Suppressor macrophage treated with lipopolysaccharide for 1 hour (primary cell): ENCODE results near the gene NAA60.
A peak's percentile ranks its signal among the peaks of the same experiment; 100 is the strongest.
"Not testable (repeated sequence)": the region's sequence is repeated elsewhere in the genome, so short reads cannot be mapped to it uniquely, and the experiment has no call there.

Experiments used
- DNase-seq, 3 donors: peaks; one replicate each; pipeline ENCODE4 v3.0.0-alpha.2; 2020 to 2022

Gene NAA60

DNA sequence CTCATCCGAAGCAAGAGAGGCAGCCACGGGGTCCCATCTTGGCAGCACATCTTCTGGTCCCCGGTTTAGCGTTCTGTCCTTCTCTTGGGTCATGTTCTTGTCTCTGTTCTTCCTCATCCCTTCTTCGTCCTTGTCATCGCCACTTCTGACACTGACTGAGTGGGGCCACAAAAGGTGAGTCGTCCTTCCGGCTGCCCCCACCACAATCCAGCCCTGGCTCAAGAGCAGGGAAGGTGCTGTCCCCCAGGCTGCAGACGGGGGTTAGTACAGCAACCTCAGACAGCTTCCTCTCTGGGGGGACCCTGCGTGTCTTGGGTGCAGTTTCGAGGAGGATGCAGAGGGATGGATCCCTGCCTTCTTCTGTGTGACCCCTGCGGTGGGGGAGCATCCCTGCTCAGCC, 21.8 kb downstream of the NAA60 start:
- no peak for DNase-seq

DNA sequence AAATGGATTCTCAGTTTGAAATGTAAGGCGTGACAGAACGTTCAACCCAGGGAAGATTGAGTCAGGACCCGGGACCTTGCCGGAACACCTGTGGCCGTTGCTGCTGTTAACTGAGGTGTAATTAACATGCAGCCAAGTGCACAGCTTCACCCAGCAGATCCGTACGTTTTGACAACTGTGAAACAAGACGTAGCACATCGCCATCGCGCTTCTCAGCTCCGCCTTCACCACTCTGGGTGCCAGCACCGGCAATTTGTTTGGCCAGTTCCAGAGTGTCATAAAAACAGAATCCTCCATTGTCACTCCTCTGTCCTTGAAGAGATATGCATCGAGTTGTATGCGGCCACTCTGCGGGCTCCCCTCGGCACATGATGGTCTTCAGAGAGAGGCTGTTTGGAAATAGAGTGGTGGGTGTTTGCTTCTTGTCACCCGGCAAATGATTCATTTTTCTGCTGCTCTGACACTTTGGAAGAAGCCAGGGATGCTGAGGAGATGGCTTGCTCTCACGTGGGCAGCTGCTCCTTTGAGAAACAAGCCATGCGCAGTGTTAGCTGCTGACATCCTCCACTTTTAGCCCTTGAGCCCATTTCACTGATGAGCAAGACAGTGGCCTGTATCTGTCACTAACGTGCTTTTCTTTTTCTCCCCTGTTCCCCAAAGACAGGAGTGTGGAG, 22.6 kb downstream of the NAA60 start:
- no peak for DNase-seq

DNA sequence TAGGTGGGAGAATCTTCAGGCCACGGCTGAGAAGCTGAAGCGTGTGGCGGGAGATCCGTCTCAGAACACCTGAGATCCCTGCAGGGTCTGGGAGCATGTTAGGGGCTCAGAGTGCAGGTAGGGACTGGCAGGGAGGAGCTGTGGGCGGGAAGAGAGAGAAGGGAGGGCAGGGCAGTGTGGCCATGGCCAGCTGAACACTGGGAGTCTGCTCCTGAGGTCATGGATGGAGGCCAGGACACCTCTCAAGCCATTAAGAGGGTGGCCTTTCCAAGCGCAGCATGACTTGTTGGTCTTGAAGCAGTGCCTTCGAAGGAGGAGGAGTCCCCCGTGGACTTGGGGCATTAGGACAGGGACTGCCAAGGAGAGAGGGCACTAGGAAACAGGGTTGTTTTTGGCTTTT, 23.7 kb downstream of the NAA60 start:
- DNase-seq = no peak

DNA sequence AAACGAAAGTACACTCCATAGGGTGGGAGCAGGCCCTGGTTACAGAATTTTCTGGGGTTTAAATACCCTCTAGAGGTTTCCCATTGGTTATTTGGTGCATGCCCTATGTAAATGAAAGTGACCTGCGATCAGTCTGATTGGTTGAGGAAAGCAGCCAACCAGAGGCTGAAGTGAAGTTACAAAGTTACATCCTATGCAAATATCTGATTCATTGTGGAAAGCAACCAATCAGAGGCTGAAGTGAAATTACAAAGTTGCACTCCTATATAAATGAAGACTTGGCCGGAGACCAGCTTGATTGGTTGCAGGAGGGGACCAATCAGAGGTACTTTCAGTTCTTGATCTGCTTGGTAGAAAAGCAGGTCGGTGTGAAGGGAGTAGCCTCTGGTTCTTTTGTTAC, 24.4 kb downstream of the NAA60 start:
- peak; percentile 13 to 60 (median 24) for DNase-seq

DNA sequence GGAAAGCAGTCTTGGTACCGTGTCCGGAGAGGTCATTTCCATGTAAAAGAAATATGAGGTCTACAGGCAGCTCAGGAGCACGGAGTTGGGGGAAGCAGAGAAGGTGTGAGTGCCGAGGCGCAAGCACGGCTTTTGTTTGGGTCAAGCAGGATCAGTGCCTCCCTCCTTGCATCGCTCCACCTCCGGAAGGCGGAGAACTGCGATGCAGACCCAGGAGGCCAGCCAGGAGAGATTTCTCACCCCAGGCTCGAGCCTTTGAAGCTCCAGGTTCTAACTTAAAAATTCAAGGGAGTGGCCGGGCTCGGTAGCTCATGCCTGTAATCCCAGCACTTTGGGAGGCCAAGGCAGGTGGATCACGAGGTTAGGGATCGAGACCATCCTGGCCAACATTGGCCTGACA, 25.0 kb downstream of the NAA60 start:
- no peak for DNase-seq

DNA sequence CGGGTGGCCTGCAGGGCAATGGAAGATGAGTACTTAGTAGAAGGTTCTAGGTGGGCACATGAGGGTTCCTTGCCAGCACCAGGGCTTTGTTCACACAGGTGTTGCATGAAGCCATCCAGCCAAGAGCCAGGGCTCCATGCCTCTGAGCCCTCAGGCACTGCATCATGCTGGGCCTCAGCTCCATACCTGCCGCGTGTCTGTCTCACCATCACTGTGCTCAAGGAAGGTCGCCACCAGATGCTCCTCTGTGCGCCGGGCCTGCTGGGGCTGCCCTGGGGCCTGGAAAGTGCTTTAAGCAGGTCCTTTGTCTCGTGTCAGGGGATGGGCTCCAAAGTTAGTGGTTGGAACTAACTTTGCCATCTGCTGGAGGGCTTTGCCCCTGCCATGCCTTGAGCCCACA, 26.3 kb downstream of the NAA60 start:
- no peak for DNase-seq

DNA sequence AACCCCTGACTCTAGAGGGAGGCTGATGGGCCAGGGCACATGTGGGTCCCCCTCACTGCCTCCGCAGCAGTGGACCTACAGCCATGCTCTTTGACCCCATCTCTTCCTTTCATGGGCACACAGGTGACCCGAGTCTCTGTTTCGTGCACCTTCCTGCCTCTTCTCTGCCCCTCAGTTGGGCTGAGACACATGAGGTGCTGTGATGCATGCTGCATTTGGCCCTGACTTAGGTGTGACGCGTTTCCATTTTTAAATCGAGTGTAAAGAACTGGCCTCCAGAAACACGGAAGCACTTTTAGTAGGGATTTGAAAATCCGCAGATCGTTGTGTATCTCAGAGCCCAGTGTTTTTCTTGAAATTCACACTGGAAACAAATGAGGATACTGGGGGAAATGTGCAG, 27.2 kb downstream of the NAA60 start:
- DNase-seq = no peak

DNA sequence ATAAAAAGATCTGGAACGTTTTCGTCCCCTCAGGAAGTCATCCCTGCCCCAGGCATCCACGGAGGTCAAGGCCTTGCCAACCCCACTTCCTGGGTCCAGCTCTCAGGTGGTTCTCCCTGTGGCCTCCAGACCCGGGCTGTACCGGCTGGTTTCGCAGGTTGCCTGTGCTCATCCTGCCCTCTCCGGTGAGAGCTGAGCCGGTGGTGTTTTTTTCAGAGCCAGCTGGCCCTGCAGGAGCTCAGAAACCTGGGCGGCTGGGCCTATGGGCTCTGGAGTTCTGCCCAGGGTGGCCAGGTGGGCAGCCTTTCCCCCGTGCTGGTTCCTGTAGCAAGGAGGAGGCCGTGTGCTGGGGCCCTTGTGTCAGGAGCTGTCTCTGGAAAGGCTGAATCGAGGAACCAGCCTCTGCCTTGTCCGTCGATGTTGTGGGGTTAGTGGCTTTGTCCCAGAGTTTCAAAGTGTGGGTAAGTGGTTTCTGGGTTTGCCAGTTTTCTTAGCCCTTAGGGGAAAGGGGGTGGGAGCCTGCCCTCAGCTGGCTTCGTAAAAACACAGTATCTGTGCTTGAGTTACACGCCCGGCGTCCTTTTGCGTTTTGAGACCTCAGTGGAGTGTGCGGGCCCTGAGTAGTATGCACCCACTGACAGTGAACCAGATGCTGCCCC, 28.2 kb downstream of the NAA60 start:
- DNase-seq = no peak

DNA sequence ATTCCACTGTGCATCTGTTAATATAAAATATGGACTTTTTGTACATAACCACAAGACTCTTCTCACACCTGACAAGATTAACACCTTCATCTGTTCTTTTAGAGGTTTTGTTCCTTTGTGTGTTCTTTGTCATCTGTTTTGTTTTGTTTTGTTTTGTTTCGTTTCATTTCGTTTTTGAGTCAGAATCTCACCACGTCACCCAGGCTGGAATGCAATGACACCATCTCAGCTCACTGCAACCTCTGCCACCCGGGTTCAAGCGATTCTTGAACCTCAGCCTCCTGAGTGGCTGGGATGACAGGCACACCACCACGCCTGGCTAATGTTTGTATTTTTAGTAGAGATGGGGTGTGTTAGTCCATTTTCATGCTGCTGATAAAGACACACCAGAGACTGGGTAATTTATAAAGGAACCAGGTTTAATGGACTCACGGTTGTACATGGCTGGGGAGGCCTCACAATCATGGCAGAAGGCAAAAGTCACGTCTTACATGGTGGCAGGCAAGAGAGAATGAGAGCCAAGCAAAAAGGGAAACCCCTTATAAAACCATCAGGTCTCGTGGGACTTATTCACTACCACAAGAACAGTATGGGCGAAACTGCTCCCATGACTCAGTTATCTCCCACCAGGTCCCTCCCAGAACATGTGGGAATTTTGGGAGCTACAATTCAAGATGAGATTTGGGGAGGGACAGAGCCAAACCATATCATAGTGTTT, 29.6 kb downstream of the NAA60 start:
- no peak for DNase-seq

DNA sequence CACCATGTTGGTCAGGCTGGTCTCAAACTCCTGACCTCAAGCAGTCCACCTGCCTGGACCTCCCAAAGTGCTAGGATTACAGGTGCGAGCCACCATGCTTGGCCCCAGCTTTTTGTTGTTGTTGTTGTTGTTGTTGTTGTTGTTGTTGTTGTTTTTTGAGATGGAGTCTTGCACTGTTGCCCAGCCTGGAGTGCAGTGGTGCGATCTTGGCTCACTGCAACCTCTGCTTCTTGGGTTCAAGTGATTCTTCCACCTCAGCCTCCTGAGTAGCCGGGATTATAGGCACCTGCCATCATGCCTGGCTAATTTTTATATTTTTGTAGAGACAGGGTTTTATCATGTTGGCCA, 30.1 kb downstream of the NAA60 start:
- DNase-seq = not testable (repeated sequence)

DNA sequence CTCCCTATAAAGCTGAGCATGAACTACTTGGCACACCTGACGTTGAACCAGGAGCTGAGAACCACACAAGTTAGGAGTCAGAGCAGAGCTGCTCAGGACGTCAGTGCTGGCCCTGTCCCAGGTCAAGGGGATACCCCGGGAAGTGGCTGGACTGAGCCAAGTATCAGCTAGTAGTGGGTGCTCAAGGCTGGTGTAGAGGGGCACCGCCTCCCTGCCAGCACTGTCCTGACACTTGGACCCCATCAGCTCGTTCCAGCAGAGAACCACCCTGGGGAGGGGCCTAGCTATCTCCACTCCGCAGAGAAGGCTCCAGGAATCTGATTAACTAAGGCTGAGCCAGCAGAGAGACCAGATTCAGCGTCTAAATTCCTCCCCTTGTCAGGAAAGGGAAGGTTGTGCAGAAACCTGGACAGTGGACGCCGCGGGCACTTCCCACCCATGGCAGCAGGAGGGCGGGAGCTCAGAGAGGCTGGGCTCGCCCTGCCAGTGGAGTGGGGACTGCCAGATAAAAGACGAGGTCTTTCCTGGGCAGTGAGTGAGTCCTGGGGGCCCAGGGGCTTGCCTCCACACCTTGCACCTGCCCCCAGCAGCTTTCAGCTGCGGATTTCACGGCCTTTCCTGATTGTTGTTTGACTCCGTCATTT, 30.8 kb downstream of the NAA60 start:
- DNase-seq = no peak

DNA sequence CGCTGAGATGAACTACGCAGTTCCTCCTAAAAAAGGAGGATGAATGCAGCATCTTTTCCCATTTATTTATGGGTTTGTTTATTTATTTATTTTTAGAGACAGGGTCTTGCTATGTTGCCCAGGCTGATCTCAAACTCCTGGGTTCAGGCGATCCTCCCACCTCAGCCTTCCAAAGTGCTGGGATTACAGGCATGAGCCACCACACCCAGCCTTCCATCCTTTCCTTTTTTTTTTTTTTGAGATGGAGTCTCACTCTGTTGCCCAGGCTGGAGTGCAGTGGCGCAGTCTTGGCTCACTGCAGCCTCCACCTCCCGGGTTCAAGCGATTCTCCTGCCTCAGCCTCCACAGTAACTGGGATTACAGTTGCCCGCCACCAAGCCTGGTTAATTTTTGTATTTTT, 31.4 kb downstream of the NAA60 start:
- not testable (repeated sequence) for DNase-seq

DNA sequence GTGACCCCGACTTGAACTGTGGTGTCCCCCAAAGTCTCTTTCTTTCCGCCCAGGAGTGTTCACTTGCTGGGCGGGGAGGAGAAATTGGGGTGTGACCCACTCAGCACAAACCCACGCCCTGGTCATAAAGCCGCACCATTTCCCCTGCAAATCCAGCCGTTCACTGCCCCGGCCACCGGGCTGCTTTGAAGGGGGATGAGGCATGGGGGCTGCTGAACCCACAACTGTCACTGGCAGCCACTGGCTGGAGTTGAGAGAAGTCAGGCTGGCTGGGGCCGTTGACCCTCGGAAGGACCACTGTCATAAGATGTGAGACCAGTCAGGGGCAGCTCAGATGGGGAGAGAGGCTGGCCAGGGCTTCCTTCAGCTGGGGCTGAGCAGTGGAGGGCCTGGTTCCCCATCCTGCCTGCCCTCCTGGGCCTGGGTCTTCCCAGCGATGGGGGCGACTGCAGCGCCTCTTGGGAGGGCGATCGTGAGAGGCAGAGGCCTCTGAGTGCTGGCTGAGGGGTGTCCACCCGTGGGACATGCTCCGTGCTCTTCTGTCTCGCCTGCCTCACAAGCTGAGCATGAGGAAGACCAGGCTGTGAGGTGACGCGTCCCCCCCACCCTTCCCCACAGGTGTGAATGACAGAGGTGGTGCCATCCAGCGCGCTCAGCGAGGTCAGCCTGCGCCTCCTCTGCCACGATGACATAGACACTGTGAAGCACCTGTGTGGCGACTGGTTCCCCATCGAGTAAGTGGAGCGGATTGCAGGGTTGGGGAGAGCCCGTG, 32.3 kb downstream of the NAA60 start:
- no peak for DNase-seq

DNA sequence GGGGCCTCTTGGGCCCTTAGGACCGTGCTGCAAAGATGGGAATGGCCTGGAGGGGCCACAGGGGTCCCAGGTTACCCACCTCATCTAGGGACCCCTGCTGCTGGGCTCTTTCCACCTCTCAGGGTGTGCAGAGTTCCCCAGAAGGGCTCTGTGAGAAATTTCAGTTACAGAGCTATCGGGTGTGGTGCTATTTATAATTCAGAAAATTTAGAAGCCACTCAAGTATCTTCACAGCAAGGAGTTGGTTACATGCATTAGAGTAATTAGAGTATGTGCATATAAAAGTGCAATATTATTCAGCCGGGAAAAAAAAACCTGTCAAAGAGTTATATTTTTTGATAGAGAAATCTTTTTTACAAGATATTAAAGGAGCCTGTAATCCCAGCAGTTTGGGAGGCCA, 32.9 kb downstream of the NAA60 start:
- no peak for DNase-seq

DNA sequence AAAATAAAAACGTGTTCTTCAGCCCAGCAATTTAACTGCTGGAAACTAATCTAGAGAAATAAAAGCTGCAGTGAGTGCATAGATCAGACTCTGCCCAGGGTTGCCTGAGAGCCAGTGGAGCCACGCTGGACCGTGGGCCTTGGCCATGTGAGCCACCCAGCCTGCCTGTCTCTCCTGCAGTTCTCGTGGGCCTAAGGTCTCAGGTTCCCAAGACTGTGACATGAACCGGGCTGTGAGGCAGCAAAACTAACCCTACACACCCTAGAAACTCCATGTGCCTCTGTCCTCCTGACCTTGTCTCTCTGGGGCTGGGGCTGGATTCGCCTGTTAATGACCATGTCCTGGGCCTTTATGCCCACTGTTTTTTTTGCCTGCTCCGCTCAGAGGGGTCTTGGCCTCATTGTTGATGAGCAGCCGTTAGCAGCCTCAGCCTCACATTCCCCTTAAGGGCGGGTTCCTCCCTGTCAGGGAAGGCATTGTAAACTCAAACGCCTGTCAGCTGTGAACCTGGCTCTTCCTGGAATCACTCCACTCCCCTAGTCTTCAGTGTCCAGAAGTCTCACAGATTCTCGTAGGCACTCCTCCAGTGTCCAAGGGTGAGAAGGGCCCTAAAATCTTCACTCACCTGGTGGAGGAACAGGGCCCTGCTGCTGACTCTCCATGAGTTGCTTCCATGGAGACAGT, 34.9 kb downstream of the NAA60 start:
- no peak for DNase-seq

DNA sequence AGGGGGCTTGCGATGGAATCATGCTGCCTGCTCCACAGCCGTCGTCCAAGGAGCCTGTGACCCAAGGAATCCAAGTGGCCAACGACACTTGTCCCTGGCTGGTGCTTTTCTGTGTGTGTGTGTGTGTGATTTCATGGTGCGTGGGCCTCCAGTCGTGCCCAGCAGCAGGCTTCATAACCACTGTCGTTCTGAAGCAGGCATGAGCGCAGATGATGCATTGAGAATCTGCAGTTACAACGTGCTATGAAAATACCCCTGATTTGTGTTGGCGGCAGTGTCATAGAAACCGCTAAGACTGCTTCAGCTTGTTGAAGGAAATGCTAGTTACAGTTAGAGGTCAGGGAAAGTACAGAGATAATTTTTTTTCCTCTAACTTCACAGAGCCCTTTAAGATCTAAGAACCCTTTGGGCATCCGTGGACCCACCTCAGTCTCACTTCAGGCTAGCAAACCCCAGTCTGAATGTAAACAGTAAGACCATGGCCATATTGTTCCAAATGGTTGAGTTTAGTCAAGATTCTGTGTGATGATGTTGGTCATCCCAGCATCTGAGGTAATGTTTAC, 36.3 kb downstream of the NAA60 start:
- DNase-seq = no peak

DNA sequence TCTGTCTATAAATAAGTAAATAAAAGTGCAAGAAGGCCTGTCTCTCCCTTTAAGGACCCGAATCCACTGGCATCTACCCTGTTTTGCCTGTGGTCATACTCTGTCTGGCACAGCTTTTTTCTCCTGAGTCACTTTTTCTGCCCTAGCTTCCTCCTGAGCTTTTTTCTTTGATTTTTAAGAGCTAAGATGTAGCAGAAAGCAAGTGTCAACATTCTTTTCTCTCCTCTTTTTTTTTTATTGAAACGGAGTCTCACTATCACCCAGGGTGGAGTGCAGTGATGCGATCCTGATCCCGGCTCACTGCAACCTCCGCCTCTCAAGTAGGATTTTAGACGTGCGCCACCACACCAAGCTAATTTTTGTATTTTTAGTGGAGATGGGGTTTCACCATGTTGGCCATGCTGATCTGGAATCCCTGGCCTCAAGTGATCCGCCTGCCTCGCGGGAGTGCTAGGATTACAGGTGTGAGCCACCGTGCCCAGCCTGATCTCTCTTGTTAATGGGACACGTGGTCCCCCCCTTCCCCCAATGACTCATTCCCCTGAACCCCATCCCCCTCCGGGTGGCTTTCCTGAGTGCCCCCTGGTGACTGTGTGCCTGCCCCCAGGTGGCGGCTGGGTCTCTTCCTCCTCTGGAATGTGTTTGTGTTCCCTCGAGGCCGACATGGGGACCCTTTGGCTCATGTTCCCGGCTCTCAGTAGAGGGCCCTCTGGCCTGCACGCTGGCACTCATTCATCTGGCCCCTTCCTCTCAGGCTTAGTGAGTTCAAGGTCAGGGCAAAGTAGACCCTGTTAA, 37.6 kb downstream of the NAA60 start:
- DNase-seq = no peak

DNA sequence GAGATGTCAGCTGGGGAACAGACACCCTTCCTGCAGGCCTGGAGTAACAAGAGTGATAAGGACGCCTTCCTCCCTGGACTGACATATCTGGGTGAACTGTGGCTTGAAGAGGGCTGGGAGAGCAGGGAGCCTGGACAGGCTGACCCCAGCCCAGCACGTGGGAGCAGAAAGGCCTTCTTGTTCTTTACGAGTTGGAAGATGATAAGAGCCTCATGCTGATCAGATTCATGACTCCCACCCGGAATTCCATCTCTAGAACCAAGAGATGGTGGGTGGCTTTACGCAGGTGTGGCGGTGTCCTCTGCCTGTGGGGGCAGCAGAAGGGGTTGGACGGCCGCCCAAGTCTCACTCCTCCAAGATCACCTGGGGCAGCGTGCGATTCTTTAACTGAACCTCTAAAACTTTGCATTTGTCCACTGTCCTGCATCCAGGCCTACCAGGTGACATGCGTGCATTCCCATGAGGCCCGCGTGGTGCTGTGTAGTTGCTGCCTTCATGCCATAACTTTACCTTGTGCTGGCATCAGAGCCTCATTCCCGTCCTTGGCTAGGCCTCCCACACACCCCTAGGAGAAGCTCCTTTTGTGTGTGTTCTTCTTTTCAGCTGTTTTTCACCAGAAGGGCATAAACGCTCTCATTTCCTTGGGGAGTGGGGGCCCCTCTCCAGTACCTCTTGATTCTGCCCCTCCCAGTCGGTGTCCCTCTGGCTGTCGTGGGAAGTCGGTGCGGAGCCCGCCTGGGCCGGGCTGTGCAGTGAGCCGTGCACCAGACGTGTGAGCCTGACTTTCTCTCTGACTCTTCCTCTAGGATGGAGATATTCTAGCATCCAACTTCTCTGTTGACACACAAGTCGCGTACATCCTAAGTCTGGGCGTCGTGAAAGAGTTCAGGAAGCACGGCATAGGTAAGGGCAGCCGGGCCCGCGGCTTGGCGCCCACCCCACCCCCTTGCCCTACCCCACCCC, 38.5 kb downstream of the NAA60 start:
- DNase-seq = no peak

DNA sequence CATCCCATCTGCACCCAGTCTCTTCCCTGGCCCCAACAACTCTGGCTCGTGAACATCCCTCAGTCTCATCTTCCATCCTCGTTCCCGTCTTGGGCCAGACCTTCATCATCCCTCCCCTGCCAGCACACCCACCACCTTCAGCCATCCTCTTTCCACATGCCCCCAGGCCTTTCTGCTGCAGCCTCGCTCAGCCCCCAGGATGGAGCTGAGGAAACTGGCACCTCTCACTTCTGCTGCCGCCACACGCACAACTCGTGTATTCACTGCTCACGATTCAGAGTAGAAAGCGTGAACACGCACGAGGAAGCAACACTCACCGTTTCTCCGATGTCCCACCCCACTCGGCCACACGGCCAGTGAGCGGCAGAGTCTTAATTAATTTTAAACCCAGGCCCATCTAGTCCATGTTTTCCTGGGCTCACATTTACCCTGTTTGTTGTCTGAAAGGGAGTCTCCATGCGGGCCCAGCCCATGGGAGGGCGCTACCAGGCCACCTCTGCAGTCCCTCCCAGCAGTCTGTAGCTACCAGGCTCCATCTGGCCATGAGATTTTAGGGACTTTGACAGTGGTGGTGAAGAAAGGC, 39.3 kb downstream of the NAA60 start:
- DNase-seq = no peak
